Thoracic aorta (tissue), 2 donors: ENCODE measurements around the gene XRCC5. TPM values are rescaled to one million over a fixed set of nuclear protein-coding genes. Genes with fewer than 3 reads are reported as not detected.

Experiments
- ATAC-seq: fragments of 150-250 bp; one replicate; pipeline ENCODE4 v1.8.0; 2017; ENCODE audit warnings: low read depth; ENCODE audit not compliant: insufficient number of reproducible peaks, low FRiP score
- DNase-seq: peaks from one replicate; pipeline ENCODE4 v3.0.0-alpha.2; 2020; ENCODE audit warnings: low spot score
- H3K27ac ChIP-seq, 2 donors: fragments of 200-600 bp; sonication (generic); 1 replicate in 1 of 2; 2 replicates in 1 of 2; pipeline ENCODE4 v1.5.1; 2016; ENCODE audit warnings: mild to moderate bottlenecking in 2 of 2, moderate library complexity in 2 of 2
- H3K27me3 ChIP-seq: fragments of 200-600 bp; sonication (generic); replicated peaks from 2 replicates; pipeline ENCODE4 v1.6.0; 2016; ENCODE audit warnings: mild to moderate bottlenecking; ENCODE audit not compliant: insufficient read depth
- H3K36me3 ChIP-seq: fragments of 200-600 bp; sonication (generic); one replicate; pipeline ENCODE4 v1.5.1; 2016
- H3K4me1 ChIP-seq, 2 donors: fragments of 200-600 bp; sonication (generic); 1 replicate in 1 of 2; 2 replicates in 1 of 2; pipeline versions ENCODE4 v1.5.1 to v1.6.0; 2016; ENCODE audit warnings: low read depth in 2 of 2, mild to moderate bottlenecking in 1 of 2; ENCODE audit not compliant: control insufficient read depth in 1 of 2
- H3K4me3 ChIP-seq: fragments of 200-600 bp; sonication (generic); 2 replicates; pipeline ENCODE4 v1.5.1; 2016; ENCODE audit warnings: mild to moderate bottlenecking
- H3K9me3 ChIP-seq: fragments of 200-600 bp; sonication (generic); 2 replicates; pipeline ENCODE4 v1.5.1; 2016
- CTCF ChIP-seq: fragments of 200-600 bp; sonication (generic); IDR thresholded peaks from one replicate; pipeline ENCODE4 v1.5.1; 2019; ENCODE audit warnings: antibody characterized with exemption
- total RNA-seq, 2 donors: library from RNA; depleted of rRNA; stranded (reverse); fragments of >200 nt; gene quantifications; one replicate each; pipeline versions ENCODE4 v1.1.0 to v1.2.3, GENCODE V29; 2016

The XRCC5 gene
- total RNA-seq, 2 donors from 2014 or later: 137 to 152 TPM

- H3K4me3 ChIP-seq: no peak overlapping the region
- no peak overlapping the region for H3K27ac ChIP-seq
- TF ChIP-seq CTCF: no peak
- no peaks in the 10 kb centered on the region for H3K9me3 ChIP-seq
- H3K4me1 ChIP-seq: no peaks in the 10 kb centered on the region
- ATAC-seq (no peak), DNase-seq (no peak)
- no peaks in the 10 kb centered on the region for H3K27me3 ChIP-seq
- no peaks in the 10 kb centered on the region for H3K36me3 ChIP-seq
These were observed 40.1 kb upstream of the XRCC5 start for GRCh38 chr2:216069028-216069427.

- Histone ChIP-seq H3K27me3 (no peaks in the 10 kb centered on the region), H3K4me3 (no peak overlapping the region), H3K9me3 (no peaks in the 10 kb centered on the region), H3K36me3 (no peaks in the 10 kb centered on the region), H3K27ac (no peak overlapping the region), H3K4me1 (no peaks in the 10 kb centered on the region)
- ATAC-seq (no peak), DNase-seq (no peak)
- no peak for TF ChIP-seq CTCF
These were observed 39.0 kb upstream of the XRCC5 start for GRCh38 chr2:216070195-216070594.

GRCh38 chr2:216071111-216071851 lies 37.9 kb upstream of the XRCC5 start:
- no peak overlapping the region for H3K4me3 ChIP-seq
- H3K36me3 ChIP-seq: no peaks in the 10 kb centered on the region
- H3K4me1 ChIP-seq: no peaks in the 10 kb centered on the region
- TF ChIP-seq CTCF: no peak
- no peak for DNase-seq
- H3K27me3 ChIP-seq: no peaks in the 10 kb centered on the region
- ATAC-seq: no peak
- no peak overlapping the region for H3K27ac ChIP-seq
- H3K9me3 ChIP-seq: no peaks in the 10 kb centered on the region

GRCh38 chr2:216072473-216072872 lies 36.7 kb upstream of the XRCC5 start:
- Histone ChIP-seq H3K27ac (no peak overlapping the region), H3K4me3 (no peak overlapping the region), H3K4me1 (no peaks in the 10 kb centered on the region), H3K36me3 (no peaks in the 10 kb centered on the region), H3K27me3 (no peaks in the 10 kb centered on the region), H3K9me3 (no peaks in the 10 kb centered on the region)
- TF ChIP-seq CTCF: no peak
- no peak for DNase-seq
- ATAC-seq: no peak

GRCh38 chr2:216073773-216074172 lies 35.4 kb upstream of the XRCC5 start:
- DNase-seq (no peak), ATAC-seq (no peak)
- TF ChIP-seq CTCF: no peak
- H3K36me3 ChIP-seq: no peaks in the 10 kb centered on the region
- no peaks in the 10 kb centered on the region for H3K4me1 ChIP-seq
- no peaks in the 10 kb centered on the region for H3K27me3 ChIP-seq
- H3K4me3 ChIP-seq: no peak overlapping the region
- no peak overlapping the region for H3K27ac ChIP-seq
- no peaks in the 10 kb centered on the region for H3K9me3 ChIP-seq
